Adrenal gland (tissue), 12 donors: ENCODE measurements around the gene CDNF. TPM values are rescaled to one million over a fixed set of nuclear protein-coding genes. Genes with fewer than 3 reads are reported as not detected.

Source experiments
- DNase-seq, 7 donors: peaks; one replicate each; pipeline ENCODE4 v3.0.0-alpha.2; 2019 to 2020
- H3K27ac ChIP-seq, 5 donors: fragments of 200-600 bp; sonication (generic) in 4 of 5; 1 replicate in 3 of 5; 2 replicates in 2 of 5; pipeline versions ENCODE4 v1.5.1 to v1.8.0; 2016 to 2020; ENCODE audit warnings: mild to moderate bottlenecking in 1 of 5
- H3K27me3 ChIP-seq: fragments of 200-600 bp; 2 replicates; pipeline ENCODE4 v1.8.0; 2021
- H3K36me3 ChIP-seq, 2 donors: fragments of 200-600 bp; replicated peaks in 1 of 2; 1 replicate in 1 of 2; 2 replicates in 1 of 2; pipeline versions ENCODE4 v1.5.1 to v1.8.0; 2018 to 2022
- H3K4me1 ChIP-seq, 2 donors: fragments of 200-600 bp; replicated peaks in 1 of 2; 1 replicate in 1 of 2; 2 replicates in 1 of 2; pipeline versions ENCODE4 v1.5.1 to v1.8.0; 2018 to 2021
- H3K4me3 ChIP-seq, 4 donors: fragments of 200-600 bp; sonication (generic) in 3 of 4; one replicate each; pipeline ENCODE4 v1.5.1; 2016 to 2018
- H3K9me3 ChIP-seq, 3 donors: fragments of 200-600 bp; sonication (generic) in 1 of 3; replicated peaks in 1 of 3; 1 replicate in 2 of 3; 2 replicates in 1 of 3; pipeline versions ENCODE4 v1.5.1 to v1.8.0; 2016 to 2021
- POLR2A ChIP-seq, 2 donors: fragments of 450-650 bp; IDR thresholded peaks; one replicate each; pipeline ENCODE4 v1.6.1; 2017; ENCODE audit warnings: antibody characterized with exemption in 2 of 2, mild to moderate bottlenecking in 2 of 2, moderate library complexity in 1 of 2
- WGBS, 4 donors: extraction: QIAGEN DNeasy Blood & Tissue Kit in 2 of 4; methylation state at CpG; one replicate each; pipeline versions ENCODE4 v1.1.5 to v1.1.7; 2013 to 2017; 5-methylcytosine and 5-hydroxymethylcytosine counted together
- intact Hi-C, 2 donors: fragments of 100-400 bp; cut with DNase I; formaldehyde crosslinking; loops; one replicate each; pipeline versions ENCODE4 v1.14.1 to v1.15.0; 2022 to 2023
- polyA plus RNA-seq, 3 donors: library from polyadenylated mRNA; stranded (reverse); fragments of 200-250 nt in 2 of 3; fragments of 350-450 nt in 1 of 3; fragmentation: Illumina TruSeq in 1 of 3; extraction: RNeasy Lipid Tissue Mini Kit (QIAGEN cat#74804) in 1 of 3; gene quantifications; one replicate each; pipeline ENCODE4 v1.2.3, GENCODE V29; 2013 to 2014
- total RNA-seq, 9 donors: library from RNA; depleted of rRNA in 4 of 9; stranded (reverse); fragments of >200 nt in 4 of 9; fragments of 120-200 nt in 1 of 9; fragmentation: NEBNext Ultra II Directional in 1 of 9; extraction: Animal tissue kit (Norgen Biotek cat#: 25700) in 1 of 9; gene quantifications; one replicate each; pipeline versions ENCODE4 v1.1.0 to v1.2.4, GENCODE V29; 2013 to 2023
- TF ChIP-seq, protein P1 (sequence below), 6 experiments: fragments of 450-650 bp in 4 of 6; fragments of 200-600 bp in 2 of 6; sonication (generic) in 1 of 6; IDR thresholded peaks; 1 replicate in 5 of 6; 2 replicates in 1 of 6; pipeline versions ENCODE4 v1.5.1 to v1.8.0; 2016 to 2021; ENCODE audit warnings: antibody characterized with exemption in 6 of 6, mild to moderate bottlenecking in 2 of 6, moderate library complexity in 1 of 6
- donor health status: healthy with polysubstance abuse.
- donor health status: Bipolar disorder and iron deficiency.
- donor health status: DM: yes; HTN: yes; CAD: no.
- donor health status: DM: no; HTN: no; CAD: no.
- donor health status: DM: no; HTN: no; CAD: no.
- donor health status: DM: yes; HTN: yes; CAD: no.

CDNF gene
- total and polyA plus RNA-seq, 12 donors = 0.97 to 6.6 (median 3.2) TPM

DNA sequence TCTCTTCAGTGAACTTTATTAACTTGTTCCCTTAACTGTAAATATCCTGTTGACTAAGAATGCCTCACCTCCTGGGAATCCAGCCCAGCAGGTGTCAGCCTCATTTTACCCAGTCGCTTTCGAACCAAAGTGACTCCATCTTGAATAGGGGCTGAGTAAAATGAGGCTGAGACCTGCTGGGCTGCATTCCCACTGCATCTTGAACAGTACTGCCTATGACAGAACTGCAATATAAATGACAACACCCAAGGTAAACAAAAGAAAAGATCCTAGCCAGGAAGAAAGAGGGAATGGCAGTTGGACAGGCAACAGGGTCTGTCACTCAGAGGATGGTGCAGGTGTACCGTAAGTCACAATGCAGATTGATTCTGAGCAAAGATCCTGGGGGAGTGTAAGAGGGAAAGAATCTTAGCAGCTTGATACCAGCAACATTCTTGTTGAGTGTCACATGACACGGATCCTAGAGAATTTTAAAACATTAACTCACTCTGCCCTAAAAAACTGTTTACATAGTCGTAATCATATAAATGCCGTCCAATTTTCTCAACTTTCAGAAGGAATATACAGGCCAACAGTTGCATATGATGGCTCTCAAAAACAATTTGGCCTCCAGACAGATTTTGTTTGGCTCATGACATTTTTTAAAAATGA is 58.7 kb downstream of the CDNF start:
- no peak for DNase-seq
- Histone ChIP-seq H3K4me3 (no peak overlapping the region), H3K27ac (no peak overlapping the region), H3K4me1 (no peaks in the 10 kb centered on the region), H3K36me3 (no peaks in the 10 kb centered on the region), H3K9me3 (no peaks in the 10 kb centered on the region), H3K27me3 (no peaks in the 10 kb centered on the region)
- 82 to 88% (median 83%) methylated on average over 6 of the region's 6 CpGs for WGBS, 4 donors
- intact Hi-C loops = no loop called here
- TF ChIP-seq, protein P1, sequence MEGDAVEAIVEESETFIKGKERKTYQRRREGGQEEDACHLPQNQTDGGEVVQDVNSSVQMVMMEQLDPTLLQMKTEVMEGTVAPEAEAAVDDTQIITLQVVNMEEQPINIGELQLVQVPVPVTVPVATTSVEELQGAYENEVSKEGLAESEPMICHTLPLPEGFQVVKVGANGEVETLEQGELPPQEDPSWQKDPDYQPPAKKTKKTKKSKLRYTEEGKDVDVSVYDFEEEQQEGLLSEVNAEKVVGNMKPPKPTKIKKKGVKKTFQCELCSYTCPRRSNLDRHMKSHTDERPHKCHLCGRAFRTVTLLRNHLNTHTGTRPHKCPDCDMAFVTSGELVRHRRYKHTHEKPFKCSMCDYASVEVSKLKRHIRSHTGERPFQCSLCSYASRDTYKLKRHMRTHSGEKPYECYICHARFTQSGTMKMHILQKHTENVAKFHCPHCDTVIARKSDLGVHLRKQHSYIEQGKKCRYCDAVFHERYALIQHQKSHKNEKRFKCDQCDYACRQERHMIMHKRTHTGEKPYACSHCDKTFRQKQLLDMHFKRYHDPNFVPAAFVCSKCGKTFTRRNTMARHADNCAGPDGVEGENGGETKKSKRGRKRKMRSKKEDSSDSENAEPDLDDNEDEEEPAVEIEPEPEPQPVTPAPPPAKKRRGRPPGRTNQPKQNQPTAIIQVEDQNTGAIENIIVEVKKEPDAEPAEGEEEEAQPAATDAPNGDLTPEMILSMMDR (IDR thresholded peaks at IDR 0.05) = no peak
- TF ChIP-seq POLR2A (IDR thresholded peaks at IDR 0.05) = no peak

DNA sequence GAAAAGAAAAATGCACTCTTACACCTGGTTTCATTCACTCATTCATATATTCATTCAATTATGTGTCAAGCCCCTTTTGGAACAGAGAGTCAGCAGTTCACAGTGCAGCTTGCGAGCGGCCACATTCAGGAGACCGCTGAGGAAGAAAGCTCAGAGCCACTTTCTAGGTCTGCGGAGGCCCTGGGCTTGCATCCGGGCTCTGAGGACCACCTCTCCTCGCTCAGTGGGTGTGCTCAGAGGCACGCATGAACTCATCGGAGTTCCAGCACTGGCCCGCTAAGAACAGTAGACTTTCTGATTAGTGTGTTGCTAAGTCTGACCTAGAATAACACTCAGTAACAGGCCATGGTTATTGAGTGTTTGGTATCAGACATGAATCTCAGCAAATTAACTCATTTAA is 61.3 kb downstream of the CDNF start:
- DNase-seq = no peak
- H3K4me3 ChIP-seq = no peak overlapping the region
- intact Hi-C loops = no loop called here
- H3K27me3 ChIP-seq = no peaks in the 10 kb centered on the region
- H3K36me3 ChIP-seq = no peaks in the 10 kb centered on the region
- H3K27ac ChIP-seq = no peak overlapping the region
- H3K9me3 ChIP-seq = no peaks in the 10 kb centered on the region
- no peak for TF ChIP-seq POLR2A (IDR thresholded peaks at IDR 0.05)
- TF ChIP-seq, protein P1 (IDR thresholded peaks at IDR 0.05) = no peak
- H3K4me1 ChIP-seq = no peaks in the 10 kb centered on the region
- whole genome bisulfite sequencing, 4 donors = 79 to 91% (median 89%) methylated on average over 9 of the region's 9 CpGs

DNA sequence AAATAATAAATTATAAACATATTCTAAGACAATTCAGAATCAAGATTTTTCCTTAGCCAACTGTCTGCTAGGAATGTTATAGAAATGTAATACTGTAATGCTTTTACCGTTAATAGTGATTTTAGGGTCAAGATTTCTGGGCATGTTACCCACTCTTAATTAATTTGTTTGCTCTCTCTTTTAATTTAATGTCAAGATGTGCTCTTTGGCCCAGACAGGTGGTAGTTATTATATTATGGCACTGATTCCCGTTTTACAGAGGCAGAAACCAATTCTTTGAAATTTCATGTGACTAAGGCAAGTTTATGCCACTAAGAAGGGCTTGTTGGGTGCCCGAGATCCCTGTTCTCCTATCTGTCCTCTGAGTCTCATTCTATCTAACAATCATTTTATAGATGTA is 62.2 kb downstream of the CDNF start:
- no peaks in the 10 kb centered on the region for H3K36me3 ChIP-seq
- TF ChIP-seq, protein P1 (IDR thresholded peaks at IDR 0.05) = no peak
- TF ChIP-seq POLR2A (IDR thresholded peaks at IDR 0.05) = no peak
- no peak for DNase-seq
- WGBS, 4 donors = 75 to 84% (median 77%) methylated on average over 3 of the region's 3 CpGs
- no peaks in the 10 kb centered on the region for H3K9me3 ChIP-seq
- H3K27ac ChIP-seq = no peak overlapping the region
- H3K27me3 ChIP-seq = no peaks in the 10 kb centered on the region
- no peaks in the 10 kb centered on the region for H3K4me1 ChIP-seq
- intact Hi-C loops = no loop called here
- H3K4me3 ChIP-seq = no peak overlapping the region

DNA sequence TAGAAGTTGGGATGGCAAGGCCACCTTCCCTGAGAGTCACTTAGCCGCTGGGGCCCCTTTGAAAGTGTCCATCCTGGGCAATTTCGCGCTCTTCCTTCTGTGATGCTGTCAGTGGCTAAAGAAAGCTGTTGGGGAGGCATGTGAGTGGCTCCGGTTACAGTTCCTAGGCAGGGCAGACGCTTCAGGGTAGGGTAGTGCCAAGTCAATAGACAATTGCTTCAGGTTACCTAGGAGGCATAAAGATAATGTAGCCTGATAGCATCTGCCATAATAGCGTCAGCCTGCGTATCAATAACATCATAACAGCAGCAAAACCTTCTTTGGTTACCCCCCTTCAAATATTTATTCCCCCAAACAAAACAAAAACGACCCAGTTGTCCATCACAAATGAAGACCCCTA is 63.0 kb downstream of the CDNF start, which contains the start of gene FAM107B:
FAM107B (minus strand) TSS at position 101 of the 400 bp plus-strand sequence. CDS start 234 bp downstream, outside the sequence.
- Histone ChIP-seq H3K4me1 (no peaks in the 10 kb centered on the region), H3K27me3 (no peaks in the 10 kb centered on the region), H3K9me3 (no peaks in the 10 kb centered on the region), H3K27ac (no peak within 1 kb of the TSS), H3K4me3 (no peak within 1 kb of the TSS), H3K36me3 (no peaks in the 10 kb centered on the region)
- DNase-seq = no peak
- no peak for TF ChIP-seq POLR2A (IDR thresholded peaks at IDR 0.05)
- TF ChIP-seq, protein P1 (IDR thresholded peaks at IDR 0.05) = no peak
- intact Hi-C loops = no loop called here
- WGBS, 4 donors = 87 to 93% (median 91%) methylated on average over 8 of the region's 8 CpGs
